Stimulated activated CD8-positive, alpha-beta memory T cell treated with anti-CD3 and anti-CD28 coated beads, Interleukin-15, amount 100 ng/mL, for 48 hours (primary cell): Measurements from ENCODE around the gene ITGB1BP2.
A peak's percentile ranks its signal among the peaks of the same experiment; 100 is the strongest.
"Not testable (repeated sequence)": the region's sequence is repeated elsewhere in the genome, so short reads cannot be mapped to it uniquely, and the experiment has no call there.

Experiments used
- DNase-seq, 2 donors: peaks; one replicate each; pipeline ENCODE4 v3.0.0-alpha.2; 2020; ENCODE audit warnings: low read depth in 2 of 2

The ITGB1BP2 gene

DNA sequence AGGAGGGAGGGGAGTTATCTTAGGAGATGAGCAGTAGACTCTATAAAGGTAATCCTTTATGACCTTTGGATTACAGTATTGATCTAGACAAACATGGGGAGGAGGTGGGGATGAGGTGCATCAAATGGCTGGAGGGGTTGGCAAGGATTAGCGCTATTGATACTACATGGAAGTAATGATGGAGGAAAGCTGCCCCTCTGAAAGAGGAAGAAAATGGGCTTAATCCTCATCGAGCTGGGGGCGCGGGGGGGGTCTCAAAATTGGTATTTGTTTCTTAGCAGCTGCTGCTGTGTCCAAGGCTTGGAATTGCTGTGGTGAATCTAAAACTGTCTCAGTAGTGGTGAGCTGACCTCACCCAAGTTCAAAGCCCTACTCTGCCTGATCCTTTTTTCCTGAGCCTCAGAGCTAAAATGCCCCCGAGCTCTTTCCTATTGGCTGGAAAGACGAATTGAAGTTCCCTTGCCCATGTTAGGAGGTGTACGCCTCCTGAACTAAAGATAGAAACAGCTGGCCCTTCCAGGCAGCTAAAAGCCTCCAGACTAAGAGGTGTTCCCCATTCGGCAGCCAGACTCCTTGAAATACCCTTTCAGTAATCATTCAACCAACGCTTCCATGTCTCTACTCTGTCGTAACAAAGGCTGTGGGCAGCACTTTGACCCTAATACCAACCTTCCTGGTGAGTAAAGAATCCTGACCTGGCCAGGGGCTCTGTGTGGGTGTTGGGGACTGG is at the start of gene ITGB1BP2:
ITGB1BP2 (plus strand) TSS at position 556 of the 730 bp plus-strand sequence; CDS start at position 613, 57 bp downstream.
- no peak for DNase-seq

DNA sequence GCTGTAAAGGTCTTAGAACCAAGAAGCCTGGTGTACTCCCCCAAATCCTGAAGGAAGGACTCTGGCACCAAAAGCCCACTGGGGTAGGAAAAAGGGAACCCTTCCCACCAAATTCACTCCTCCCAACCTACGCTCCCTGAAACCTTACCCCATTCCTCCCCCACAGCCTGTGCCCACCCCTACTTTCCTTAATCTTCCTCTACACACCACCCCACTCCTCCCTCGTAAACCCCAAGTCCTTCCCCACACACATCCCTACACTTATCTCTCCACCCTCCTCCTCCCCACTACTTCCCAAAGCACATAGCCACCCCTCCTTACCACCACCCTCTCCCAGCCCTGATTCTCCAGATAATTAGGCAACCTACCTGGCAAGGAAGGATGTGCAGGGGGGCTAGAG is 49.3 kb upstream of the ITGB1BP2 start:
- no peak for DNase-seq

DNA sequence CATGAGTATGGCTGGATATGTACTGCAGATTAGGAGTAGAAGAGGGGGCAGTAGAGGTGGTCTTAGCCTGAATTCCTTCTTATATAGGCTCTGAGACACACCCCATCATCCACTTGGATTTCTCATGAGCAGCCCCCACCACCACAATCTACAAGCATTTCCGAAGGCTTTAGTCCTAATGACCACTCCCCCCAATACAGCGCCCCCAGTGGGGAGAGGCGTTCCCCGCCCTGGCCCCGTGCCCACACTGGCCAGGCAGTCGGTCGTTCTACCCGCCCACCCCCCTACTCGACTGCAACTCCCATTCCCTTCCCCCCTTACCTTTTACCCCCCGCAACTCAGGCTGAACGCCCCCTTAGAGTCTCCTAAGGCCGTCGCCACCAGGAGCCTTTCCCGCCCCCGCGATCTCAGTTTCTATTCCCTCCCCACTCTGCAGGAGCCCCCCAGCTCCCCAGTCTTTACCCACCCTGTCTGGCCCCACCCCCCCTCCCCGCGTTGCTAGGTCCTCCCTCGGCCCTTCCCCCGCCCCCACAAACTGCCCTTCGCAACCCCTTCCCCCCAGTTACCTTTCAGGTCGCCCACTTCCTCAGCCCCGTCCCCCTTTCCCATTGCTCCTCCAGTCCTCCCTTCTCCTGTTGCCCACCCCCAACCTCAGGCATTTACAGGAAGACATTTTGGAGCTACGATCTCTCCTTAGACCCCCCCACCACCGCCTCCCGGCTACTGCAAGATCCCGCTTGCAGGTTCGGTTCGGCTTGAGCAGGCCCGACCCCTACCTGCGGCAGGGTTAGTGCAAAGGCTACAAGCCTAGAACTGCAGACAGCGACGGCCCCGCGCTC is 48.1 kb upstream of the ITGB1BP2 start:
- peak in 1 of 2 donors; percentile 17 for DNase-seq

DNA sequence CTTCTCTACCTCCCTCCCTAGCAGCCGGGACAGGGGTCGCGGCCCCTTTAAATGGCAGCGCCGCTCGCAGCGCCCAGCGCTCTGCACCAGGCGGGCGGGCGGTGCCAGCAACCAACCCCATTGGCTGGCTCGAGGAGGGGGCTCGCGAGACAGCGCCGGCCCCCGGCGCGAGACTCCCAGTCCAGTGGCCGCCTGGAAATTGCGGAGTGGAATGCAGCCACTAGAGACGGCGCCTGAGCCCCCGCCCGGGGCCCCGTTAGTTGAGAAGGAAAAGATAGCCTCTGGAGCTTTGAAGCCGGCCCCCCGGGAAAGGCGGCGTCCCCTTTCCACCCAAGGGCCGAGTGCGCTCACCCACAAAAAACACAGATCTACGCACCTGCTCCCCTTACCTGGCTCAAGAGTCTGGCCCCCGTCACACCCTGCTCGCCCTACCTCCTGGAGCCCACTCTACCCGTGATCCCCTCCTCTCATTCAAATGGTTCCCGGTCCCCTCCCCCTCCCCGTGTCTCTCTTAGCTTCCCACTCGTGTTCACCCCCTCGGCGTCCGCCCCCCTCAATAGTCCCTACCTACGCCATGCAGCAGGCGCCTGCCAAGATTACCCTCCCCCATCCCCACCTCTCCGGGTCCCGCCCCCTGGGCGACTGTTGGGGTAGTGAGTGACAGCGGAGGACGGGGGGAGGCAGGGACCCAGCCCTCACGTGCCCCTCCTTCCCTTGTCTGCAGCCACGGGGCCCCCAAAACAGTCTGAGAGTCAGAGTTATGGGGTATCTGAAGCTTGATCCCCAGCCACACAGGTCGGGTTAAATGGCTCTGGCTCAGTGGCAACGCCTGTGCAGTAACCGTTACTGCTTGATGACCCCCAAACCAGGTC is 47.2 kb upstream of the ITGB1BP2 start, which contains the start of gene ZMYM3:
ZMYM3 (minus strand) TSS at position 49 of the 872 bp plus-strand sequence. CDS start 885 bp downstream, outside the sequence.
- peak; percentile 65 to 76 for DNase-seq

DNA sequence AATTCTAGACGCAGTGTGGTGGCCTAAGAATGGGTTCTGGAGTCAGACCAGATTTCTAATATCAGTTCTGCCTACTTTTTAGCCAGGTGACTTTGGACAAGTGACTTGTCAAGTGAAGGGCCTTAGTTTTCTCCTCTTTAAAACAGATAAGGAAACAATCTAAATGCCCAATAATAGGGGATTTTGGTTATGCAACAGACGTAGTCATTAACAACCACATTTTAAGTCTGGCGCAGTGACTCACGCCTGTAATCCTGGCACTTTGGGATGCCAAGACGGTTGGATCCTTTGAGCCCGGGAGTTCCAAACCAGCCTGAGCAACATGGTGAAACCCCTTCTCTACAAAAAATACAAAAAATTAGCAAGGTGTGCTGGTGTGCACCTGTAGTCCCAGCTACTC is 45.5 kb upstream of the ITGB1BP2 start:
- DNase-seq: no peak

DNA sequence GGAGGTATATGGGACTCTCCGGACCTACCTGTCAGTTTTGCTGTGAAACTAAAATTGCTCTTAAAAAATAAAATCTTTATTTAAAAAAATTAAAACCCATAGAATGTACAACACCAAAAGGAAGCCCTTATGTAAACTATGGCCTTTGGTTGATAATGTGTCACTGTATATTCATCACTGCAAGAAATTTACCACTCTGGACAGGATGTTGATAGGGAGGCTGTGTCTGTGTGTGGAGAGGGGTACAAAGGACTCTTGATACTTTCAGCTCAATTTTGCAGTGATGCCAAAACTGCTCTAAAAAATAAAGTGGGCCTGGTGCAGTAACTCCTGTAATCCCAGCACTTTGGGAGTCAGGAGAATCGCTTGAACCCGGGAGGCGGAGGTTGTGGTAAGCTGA is 44.7 kb upstream of the ITGB1BP2 start:
- DNase-seq: no peak

DNA sequence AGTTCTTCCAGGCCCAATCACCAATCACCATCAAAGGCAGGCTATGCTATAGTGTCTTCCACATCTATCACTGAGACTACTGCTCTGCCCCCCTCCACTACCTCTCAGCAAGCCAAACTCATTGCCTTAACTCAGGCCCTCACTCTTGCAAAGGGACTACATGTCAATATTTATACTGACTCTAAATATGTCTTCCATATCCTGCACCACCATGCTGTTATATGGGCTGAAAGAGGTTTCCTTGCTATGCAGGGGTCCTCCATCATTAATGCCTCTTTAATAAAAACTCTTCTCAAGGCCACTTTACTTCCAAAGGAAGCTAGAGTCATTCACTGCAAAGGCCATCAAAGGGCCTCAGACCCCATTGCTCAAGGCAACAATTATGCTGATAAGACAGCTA is 32.9 kb upstream of the ITGB1BP2 start:
- not testable (repeated sequence) for DNase-seq

DNA sequence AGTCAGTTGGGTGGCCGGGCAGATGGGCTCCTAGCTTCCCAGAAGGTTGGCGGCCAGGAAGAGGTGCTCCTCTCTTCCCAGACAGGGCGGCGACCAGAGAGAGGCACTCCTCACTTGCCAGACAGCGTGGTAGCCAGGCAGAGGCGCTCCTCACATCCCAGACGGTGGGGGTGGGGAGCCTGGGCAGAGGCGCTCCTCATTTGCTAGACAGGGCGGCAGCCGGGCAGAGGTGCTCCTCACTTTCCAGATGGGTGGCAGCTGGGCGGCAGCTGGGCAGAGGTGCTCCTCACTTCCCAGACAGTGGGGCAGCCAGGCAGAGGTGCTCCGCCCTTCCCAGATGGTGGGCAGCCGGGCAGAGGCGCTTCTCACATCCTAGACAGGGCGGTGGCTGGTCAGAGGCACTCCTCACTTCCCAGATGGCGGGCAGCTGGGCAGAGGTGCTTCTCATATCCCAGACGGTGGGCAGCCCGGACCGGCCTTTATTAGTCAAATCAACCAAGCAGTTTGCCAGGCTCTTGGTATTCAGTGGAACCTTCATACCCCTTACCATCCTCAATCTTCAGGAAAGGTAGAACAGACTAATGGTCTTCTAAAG is 31.7 kb upstream of the ITGB1BP2 start:
- no peak for DNase-seq

DNA sequence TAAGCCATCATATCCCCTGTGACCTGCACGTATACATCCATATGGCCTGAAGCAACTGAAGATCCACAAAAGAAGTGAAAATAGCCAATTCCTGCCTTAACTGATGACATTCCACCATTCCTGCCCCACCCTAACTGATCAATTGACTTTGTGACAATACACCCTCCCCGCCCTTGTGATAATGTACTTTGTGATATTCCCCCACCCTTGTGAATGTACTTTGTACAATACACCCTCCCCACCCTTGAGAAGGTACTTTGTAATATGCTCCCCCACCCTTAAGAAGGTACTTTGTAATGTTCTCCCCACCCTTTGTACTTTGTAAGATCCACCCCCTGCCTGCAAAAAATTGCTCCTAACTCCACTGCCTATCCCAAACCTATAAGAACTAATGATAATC is 29.2 kb upstream of the ITGB1BP2 start:
- DNase-seq: not testable (repeated sequence)

DNA sequence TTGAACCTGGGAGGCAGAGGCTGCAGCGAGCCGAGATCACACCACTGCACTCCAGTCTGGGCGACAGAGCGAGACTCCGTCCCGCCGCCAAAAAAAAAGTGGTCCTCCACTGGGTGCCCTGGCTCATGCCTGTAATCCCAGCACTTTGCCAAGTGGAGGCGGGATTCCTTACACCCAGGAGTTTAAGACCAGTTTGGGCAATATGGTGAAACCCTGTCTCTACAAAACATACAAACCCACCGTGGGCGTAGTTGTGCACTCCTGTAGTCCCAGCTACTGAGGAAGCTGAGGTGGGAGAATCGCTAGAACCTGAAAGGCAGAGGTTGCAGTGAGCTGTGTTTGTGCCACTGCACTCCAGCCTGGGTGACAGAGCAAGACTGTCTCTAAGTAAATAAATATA is 20.2 kb upstream of the ITGB1BP2 start:
- not testable (repeated sequence) for DNase-seq

DNA sequence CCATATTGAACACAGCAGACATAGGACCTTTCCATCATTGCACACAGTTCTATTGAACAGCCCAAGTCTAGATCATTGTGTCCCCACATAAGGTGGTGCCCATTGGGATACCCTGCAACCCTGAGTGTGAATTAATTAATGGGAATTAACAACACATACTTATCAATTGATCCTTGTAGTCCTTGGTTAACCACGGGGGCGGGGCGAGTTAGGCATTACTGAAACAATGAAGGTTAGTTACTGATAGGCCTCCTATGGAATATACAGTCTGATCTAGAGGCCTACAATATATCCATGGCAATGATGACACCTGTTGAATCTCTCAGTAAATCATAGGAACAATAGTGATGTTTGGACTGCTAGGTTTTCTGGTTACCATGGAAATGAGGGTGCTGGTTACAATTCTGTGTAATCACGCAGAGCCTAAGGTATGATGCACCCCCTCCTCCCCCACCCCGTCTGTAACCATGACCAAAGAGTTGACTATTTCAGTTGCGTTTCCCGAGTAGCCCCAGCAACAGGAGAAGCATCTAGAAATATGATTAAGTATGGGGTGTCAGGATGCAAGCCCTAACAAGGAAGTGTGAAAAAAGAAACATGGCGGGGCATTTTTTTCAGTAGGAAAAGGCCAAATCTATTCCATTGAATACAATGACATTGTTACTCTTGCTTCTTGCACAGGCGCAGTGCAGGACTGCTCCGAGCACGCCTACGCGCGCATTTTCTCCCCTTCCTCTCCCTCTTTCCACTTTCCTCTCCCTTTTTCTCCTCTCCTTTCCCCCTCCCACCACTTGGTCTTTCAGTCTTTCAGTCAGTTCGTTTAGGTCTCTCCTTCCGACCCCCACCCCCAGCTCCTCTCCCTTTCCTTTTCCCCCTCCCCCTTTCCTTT is 18.8 kb upstream of the ITGB1BP2 start:
- peak; percentile 33 to 50 for DNase-seq

DNA sequence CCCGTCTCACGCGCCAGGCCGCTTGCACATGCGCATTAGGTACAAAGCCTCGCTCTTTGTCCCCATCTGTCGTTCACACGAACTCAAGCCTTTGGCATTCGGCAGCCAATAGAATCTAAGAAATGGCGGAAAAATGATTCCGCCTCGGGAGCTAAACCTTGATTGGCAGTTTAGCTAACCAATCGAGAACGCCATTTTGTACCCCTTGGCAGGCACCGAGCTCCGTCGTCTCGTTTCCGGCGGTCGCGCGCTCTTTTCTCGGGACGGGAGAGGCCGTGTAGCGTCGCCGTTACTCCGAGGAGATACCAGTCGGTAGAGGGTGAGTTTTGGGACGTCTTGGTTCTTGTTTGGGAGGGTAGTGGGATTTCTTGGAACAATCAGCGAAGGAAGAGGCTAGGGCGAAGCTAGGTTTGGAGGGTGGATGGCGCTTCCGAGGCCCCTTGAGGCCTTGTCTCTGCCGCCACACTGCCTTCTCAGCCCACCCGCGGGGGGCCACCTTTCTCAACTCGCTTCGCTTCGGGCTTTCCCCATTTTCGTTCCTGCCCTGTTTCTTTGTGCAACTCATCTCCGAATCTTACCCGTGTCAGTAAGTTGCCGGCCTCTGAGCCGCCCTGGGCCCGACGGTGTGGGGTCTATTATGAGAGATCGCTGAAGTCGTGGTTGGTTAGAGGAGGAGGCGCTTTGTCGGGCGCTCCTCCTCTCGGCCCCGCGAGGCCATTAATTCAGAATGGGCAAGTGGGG is 18.0 kb upstream of the ITGB1BP2 start, which contains the start of gene NONO:
NONO (plus strand) TSS at position 233 of the 741 bp plus-strand sequence. CDS start 7,003 bp downstream, outside the sequence.
- peak; percentile 68 to 70 for DNase-seq

DNA sequence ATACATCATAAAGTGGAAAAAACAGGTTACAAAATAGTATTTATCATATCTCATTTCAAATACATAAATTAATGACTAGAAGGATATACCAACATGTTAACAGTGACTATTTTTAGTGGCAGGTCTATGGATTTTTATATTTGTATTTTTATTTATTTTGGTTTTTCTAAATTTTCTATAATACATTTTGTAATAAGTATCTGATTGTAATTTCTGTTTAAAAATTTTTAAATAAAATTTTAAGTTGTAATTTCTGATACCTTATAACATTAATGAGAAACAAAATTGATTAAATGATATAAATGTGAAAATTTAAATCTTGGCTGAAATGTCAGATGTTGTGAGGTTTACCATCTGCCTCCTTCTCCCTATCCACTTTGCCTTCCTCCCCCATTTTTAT is 15.6 kb upstream of the ITGB1BP2 start:
- DNase-seq: no peak

DNA sequence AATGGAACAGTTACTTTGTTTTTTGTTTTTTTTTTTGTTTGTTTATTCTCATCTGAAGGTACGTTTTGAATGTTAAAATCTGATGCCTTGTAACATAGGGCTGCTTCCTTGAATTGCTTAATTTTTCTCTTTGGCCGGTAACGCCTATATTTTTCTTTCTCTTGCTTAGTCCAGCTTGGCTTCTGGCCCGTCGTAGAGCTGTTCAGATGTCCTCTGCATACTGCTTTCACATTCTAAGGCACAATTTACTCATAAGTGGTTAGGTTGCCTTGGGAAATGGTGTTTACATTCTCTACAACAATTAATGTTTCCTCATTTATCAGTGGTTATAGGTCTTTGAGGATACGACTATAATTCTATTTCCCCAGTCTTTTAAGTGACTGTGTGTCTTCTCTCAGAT is 10.2 kb upstream of the ITGB1BP2 start:
- DNase-seq: no peak

DNA sequence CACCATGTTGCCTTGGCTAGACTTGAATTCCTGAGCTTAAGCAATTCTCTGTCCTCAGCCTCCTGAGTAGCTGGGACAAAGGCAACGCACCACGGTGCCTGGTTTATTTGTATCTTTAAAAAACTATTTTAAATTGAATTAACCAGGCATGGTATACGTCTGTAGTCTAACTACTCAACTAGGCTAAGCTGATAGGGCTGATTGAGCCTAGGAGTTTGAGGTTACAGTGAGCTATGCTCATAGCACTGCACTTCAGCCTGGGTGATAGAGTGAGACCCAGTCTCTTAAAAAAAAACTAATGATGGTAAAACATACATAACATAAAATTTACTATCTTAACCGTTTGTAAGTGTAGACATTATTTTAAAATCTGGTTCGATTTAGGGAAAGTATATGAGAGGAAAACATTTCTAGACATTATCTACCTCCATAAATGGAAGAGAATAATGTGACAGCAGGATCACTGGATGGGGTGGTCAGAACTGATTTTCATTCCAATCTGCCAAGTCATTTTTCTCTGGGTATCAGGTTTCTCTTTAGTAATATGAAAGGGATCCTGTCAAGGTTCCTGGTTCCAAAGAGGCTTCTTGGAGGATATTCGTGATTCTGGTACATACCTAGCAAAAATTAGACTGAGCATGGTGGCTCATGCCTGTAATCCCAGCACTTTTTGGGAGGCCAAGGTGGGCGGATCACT is 8.7 kb upstream of the ITGB1BP2 start:
- DNase-seq: no peak

DNA sequence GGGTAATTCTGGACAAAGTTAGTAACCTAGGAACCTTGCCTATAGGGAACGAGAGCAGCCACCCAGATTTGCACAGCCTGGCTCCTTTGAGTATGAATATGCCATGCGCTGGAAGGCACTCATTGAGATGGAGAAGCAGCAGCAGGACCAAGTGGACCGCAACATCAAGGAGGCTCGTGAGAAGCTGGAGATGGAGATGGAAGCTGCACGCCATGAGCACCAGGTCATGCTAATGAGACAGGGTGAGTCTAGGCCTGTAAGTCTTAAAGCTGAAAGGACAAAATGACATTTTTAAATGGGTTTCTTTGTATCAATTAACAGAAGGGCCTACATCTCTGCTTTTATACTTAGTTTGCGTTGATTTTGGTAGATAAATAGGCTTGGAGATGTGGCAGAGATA is 4.7 kb upstream of the ITGB1BP2 start:
- no peak for DNase-seq

DNA sequence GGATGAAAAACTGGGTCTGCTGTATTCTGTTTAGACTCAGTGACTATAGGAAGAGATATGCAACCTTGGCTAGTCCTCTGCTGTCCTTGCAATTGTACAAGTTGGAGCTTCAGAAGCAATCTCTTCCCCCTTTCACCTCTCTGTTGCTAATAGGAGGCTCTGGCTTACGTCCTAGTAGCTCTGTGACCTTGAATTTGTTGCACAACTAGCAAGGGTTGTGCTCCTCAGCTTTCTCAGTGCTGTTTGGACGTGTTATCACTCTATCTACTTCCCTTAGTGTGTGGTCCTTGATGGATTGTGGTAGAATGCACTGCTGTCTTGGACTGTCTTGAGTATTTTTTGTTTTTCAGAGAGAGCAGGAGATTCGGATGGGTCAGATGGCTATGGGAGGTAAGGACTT is 3.4 kb upstream of the ITGB1BP2 start:
- DNase-seq: no peak

DNA sequence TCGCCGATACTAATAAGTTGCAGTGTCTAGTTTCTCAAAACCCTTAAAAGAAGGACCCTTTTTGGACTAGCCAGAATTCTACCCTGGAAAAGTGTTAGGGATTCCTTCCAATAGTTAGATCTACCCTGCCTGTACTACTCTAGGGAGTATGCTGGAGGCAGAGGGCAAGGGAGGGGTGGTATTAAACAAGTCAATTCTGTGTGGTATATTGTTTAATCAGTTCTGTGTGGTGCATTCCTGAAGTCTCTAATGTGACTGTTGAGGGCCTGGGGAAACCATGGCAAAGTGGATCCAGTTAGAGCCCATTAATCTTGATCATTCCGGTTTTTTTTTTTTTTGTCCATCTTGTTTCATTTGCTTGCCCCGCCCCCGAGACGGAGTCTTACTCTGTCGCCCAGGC is 1.5 kb upstream of the ITGB1BP2 start:
- not testable (repeated sequence) for DNase-seq

DNA sequence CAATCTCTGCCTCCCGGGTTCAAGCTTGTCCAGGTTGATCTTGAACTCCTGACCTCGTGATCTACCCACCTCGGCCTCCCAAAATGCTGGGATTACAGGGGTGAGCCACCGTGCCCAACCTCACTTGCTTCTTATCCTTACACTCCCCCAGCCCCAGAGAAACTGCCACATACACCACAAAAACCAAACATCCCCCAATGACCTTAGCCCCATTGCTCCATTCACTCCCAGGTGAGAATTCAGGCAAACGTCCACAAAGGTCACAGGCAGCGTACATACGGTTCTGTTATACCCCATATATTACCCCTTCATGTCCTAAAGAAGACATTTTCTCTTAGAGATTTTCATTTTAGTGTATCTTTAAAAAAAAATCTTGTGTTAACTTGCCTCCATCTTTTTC is 1.1 kb upstream of the ITGB1BP2 start:
- DNase-seq: not testable (repeated sequence)
